ENCODE results near the gene CNTNAP2.

DNA sequence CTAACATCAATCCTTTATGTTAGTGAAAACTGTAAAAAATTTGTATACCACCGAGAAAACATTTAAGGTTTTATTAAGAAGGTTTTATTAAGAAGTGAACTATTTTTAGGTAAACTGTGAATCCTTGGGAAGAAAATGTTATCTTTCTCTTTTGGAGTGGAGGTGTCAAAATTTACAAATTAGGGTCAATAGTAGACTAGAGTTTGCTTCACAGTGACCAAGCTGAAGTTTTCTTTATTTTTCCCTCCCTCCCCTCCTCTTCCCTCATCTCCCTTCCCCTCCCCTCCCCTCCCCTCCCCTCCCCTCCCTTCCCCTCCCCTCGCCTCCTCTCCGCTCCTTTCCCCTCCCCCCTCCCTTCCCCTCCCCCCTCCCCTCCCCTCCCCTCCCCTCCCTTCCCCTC lies 168.8 kb downstream of the CNTNAP2 start:
- TF ChIP-seq YY1 (IDR thresholded peaks at IDR 0.05; ENCODE audit: insufficient read depth, insufficient read length), result no peak
- TF ChIP-seq ZNF274 (IDR thresholded peaks at IDR 0.05; ENCODE audit: low read depth, low read length), result no peak
